Calu3 (cell line): ENCODE results near the gene KCNMB1. TPM values are rescaled to one million over a fixed set of nuclear protein-coding genes. Genes with fewer than 3 reads are reported as not detected.

ENCODE experiments used
- Bru-seq: library from RNA; stranded (reverse); fragments of 400-500 nt; gene quantifications from one replicate; lab custom pipeline; 2021; lab: Mats Ljungman, UMichigan
- BruChase-seq, 2 experiments: library from RNA; stranded (reverse); fragments of 400-500 nt; gene quantifications; one replicate each; lab custom pipeline; 2021; lab: Mats Ljungman, UMichigan
- BruUV-seq: library from RNA; stranded (reverse); fragments of 400-500 nt; replicated peaks from 2 replicates; lab custom pipeline; 2021; lab: Mats Ljungman, UMichigan
- CTCF ChIA-PET: fragments of 300-600 bp; sonication (Branson Sonifier 250); formaldehyde crosslinking; loops from one replicate; lab custom pipeline; 2022; ENCODE audit warnings: antibody characterized with exemption; lab: Charles Lee
- DNase-seq: peaks from one replicate; pipeline ENCODE4 v3.0.0; 2022
- H3K27ac Mint-ChIP-seq: one replicate; pipeline ENCODE4 v1.8.0; 2022; ENCODE audit warnings: mixed read lengths; ENCODE audit not compliant: unreplicated experiment
- H3K27me3 Mint-ChIP-seq: one replicate; pipeline ENCODE4 v1.8.0; 2022; ENCODE audit warnings: mixed read lengths; ENCODE audit not compliant: unreplicated experiment
- H3K36me3 Mint-ChIP-seq: one replicate; pipeline ENCODE4 v1.8.0; 2022; ENCODE audit warnings: mild to moderate bottlenecking, moderate library complexity, mixed read lengths; ENCODE audit not compliant: insufficient read depth, unreplicated experiment
- H3K4me1 Mint-ChIP-seq: one replicate; pipeline ENCODE4 v1.8.0; 2022; ENCODE audit warnings: mild to moderate bottlenecking, low read depth, mixed read lengths; ENCODE audit not compliant: unreplicated experiment
- H3K4me3 Mint-ChIP-seq: one replicate; pipeline ENCODE4 v1.8.0; 2022; ENCODE audit warnings: mild to moderate bottlenecking, low read depth, moderate library complexity, mixed read lengths; ENCODE audit not compliant: unreplicated experiment
- H3K9me3 Mint-ChIP-seq: one replicate; pipeline ENCODE4 v1.8.0; 2022; ENCODE audit warnings: low read depth, mixed read lengths; ENCODE audit not compliant: unreplicated experiment
- CTCF ChIP-seq: fragments of 200-600 bp; IDR thresholded peaks from one replicate; pipeline ENCODE4 v1.8.0; 2022; ENCODE audit warnings: antibody characterized with exemption; ENCODE audit not compliant: unreplicated experiment
- intact Hi-C: fragments of 100-400 bp; cut with micrococcal nuclease; formaldehyde crosslinking; loops from one replicate; pipeline ENCODE4 v1.10.0; 2022; ENCODE audit not compliant: unreplicated experiment
- long read RNA-seq: library from polyadenylated mRNA; stranded (forward); transcript quantifications from one replicate; pipeline ENCODE4 v2.0.0, GENCODE V29; 2022
- total RNA-seq: library from RNA; stranded (reverse); gene quantifications from 2 replicates; pipeline ENCODE4 v1.2.3, GENCODE V29; 2022

Gene KCNMB1
- total RNA-seq (not detected in 2 replicates), Bru-seq, nascent RNA (percentile 12 among the genes with signal in this experiment), BruChase-seq, experiment 1, labeled RNA remaining after a 6-hour chase (percentile 5 among the genes with signal in this experiment), BruChase-seq, experiment 2, labeled RNA remaining after a 2-hour chase (percentile 11 among the genes with signal in this experiment)
- long read RNA-seq: 0 reads

- no peak for DNase-seq
- CTCF ChIA-PET: interaction anchor here (0.6 kb wide), 1 partner anchor 15 kb away, joined by 4 read pairs; no protein-coding TSS in a partner anchor
- H3K27me3 Mint-ChIP-seq: peaks cover 93% of the 10 kb centered on the region
- no TSS peak for BruUV-seq
- no peaks in the 10 kb centered on the region for H3K36me3 Mint-ChIP-seq
- H3K4me3 Mint-ChIP-seq: no peak within 1 kb of the TSS
- no peak for TF ChIP-seq CTCF
- H3K4me1 Mint-ChIP-seq: no peaks in the 10 kb centered on the region
- intact Hi-C loops: no loop called here
- H3K27ac Mint-ChIP-seq: no peak within 1 kb of the TSS
- no peaks in the 10 kb centered on the region for H3K9me3 Mint-ChIP-seq
These were observed at the start of gene KCNMB1 for GRCh38 chr5:170388818-170389549. Gene KCNMB1 (minus strand): TSS chr5:170389367. CDS start chr5:170385447, 3,920 bp downstream.

GRCh38 chr5:170438581-170438980, 49.4 kb upstream of the KCNMB1 start:
- H3K27me3 Mint-ChIP-seq: peaks cover 9% of the 10 kb centered on the region
- no peak overlapping the region for H3K27ac Mint-ChIP-seq
- BruUV-seq: no TSS peak
- no peaks in the 10 kb centered on the region for H3K36me3 Mint-ChIP-seq
- no peak overlapping the region for H3K4me3 Mint-ChIP-seq
- CTCF ChIA-PET: interaction anchor here (1.2 to 1.6 kb wide), 2 partner anchors 10 to 195 kb away, joined by 3 to 5 read pairs; no protein-coding TSS in a partner anchor
- peaks cover 5% of the 10 kb centered on the region for H3K4me1 Mint-ChIP-seq
- no peak for TF ChIP-seq CTCF
- DNase-seq: no peak
- H3K9me3 Mint-ChIP-seq: no peaks in the 10 kb centered on the region
- intact Hi-C loops: loop anchor here (5.0 kb wide), 1 partner anchor 39 kb away; no protein-coding TSS in a partner anchor

- Mint-ChIP-seq H3K36me3 (no peaks in the 10 kb centered on the region), H3K27me3 (peaks cover 17% of the 10 kb centered on the region), H3K9me3 (no peaks in the 10 kb centered on the region), H3K4me3 (no peak overlapping the region), H3K27ac (no peak overlapping the region), H3K4me1 (peaks cover 5% of the 10 kb centered on the region)
- no TSS peak for BruUV-seq
- intact Hi-C loops: loop anchor here (5.0 kb wide), 1 partner anchor 40 kb away; no protein-coding TSS in a partner anchor
- no peak for DNase-seq
- no peak for TF ChIP-seq CTCF
- CTCF ChIA-PET: interaction anchor here (1.2 to 1.6 kb wide), 2 partner anchors 10 to 196 kb away, joined by 3 to 5 read pairs; no protein-coding TSS in a partner anchor
These were observed 48.6 kb upstream of the KCNMB1 start for GRCh38 chr5:170437621-170438375.

GRCh38 chr5:170436335-170436734, 47.2 kb upstream of the KCNMB1 start:
- H3K27me3 Mint-ChIP-seq: peaks cover 31% of the 10 kb centered on the region
- BruUV-seq: no TSS peak
- TF ChIP-seq CTCF: no peak
- peaks cover 5% of the 10 kb centered on the region for H3K4me1 Mint-ChIP-seq
- DNase-seq: no peak
- peak overlapping the region; percentile 48 for H3K27ac Mint-ChIP-seq
- H3K36me3 Mint-ChIP-seq: no peaks in the 10 kb centered on the region
- intact Hi-C loops: loop anchor here (5.0 kb wide), 1 partner anchor 41 kb away; no protein-coding TSS in a partner anchor
- no peak overlapping the region for H3K4me3 Mint-ChIP-seq
- no peaks in the 10 kb centered on the region for H3K9me3 Mint-ChIP-seq
- CTCF ChIA-PET: interaction anchor here (0.8 kb wide), 2 partner anchors 39 to 197 kb away, joined by 3 read pairs; no protein-coding TSS in a partner anchor
